Motor neuron (in vitro differentiated cells): Measurements from ENCODE around the gene GARIN5B. TPM values are rescaled to one million over a fixed set of nuclear protein-coding genes. Genes with fewer than 3 reads are reported as not detected.

Source experiments
- ATAC-seq, 8 experiments: fragments of 200-7000 bp; cut with Tn5 transposase; replicated peaks in 6 of 8; 2 replicates each; pipeline ENCODE4 v1.8.0; 2021; ENCODE audit warnings: mild to moderate bottlenecking in 8 of 8, moderate library complexity in 8 of 8
- H3K27ac ChIP-seq, 2 donors: fragments of 250-450 bp; sonication (Bioruptor Pico); 2 replicates each; pipeline ENCODE4 v1.9.0; 2021; ENCODE audit warnings: antibody characterized with exemption in 2 of 2, mild to moderate bottlenecking in 2 of 2, moderate library complexity in 1 of 2
- H3K4me1 ChIP-seq, 2 donors: fragments of 250-450 bp; sonication (Bioruptor Pico); replicated peaks in 1 of 2; 2 replicates each; pipeline ENCODE4 v1.6.1; 2021; ENCODE audit warnings: antibody characterized with exemption in 2 of 2, mild to moderate bottlenecking in 2 of 2, moderate library complexity in 1 of 2
- H3K4me3 ChIP-seq, 5 donors: fragments of 250-450 bp; sonication (Bioruptor Pico); 2 replicates each; pipeline ENCODE4 v1.9.0; 2021; ENCODE audit warnings: antibody characterized with exemption in 5 of 5, mild to moderate bottlenecking in 5 of 5, moderate library complexity in 4 of 5
- WGBS, 10 experiments: fragments of 450-650 bp; shearing (Covaris generic); methylation state at CpG; one replicate each; pipeline ENCODE4 v1.0.0; 2022; 5-methylcytosine and 5-hydroxymethylcytosine counted together
- in situ Hi-C, 9 experiments: fragments of 400-800 bp; cut with MboI; loops; one replicate each; pipeline ENCODE4 v1.15.0; 2021; ENCODE audit warnings: low sequenced_read_pairs in 9 of 9, low pct_unique_long_range_greater_than_20kb in 2 of 9; ENCODE audit not compliant: unreplicated experiment in 9 of 9
- total RNA-seq, 8 experiments: library from RNA; unstranded; fragments of 300-600 nt; gene quantifications; 2 replicates each; pipeline versions ENCODE4 v1.2.3 to v1.2.4, GENCODE V29; 2022

The GARIN5B gene
- total RNA-seq, 8 experiments from 2014 or later: 0.05 to 0.71 (median 0.14) TPM; not detected in 2

DNA sequence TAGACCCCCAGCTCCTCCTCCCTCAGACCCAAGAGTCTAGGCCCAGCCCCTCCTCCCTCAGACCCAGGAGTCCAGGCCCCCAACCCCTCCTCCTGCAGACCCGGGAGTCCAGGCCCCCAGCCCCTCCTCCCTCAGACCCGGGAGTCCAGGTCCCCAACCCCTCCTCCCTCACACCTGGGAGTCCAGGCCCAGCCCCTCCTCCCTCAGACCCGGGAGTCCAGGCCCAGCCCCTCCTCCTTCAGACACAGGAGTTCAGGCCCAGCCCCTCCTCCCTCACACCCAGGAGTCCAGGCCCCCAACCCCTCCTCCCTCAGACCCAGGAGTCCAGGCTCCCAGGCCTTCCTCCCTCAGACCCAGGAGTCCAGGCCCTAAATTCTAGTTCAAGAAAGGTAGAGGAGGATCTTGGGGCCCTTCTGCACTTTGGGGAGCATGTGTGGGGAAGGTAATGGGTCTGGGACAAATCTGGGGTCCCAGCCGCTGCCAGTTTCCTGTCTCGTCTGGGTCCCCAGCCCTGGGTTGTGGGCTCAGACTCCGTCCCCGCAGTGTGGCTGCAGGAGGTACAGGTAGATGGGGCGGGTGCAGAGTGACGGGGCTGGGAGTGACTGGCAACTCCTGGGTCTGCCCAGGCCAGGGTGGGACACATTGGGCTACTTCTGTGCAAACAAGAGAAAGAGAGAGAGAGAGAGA lies 10.4 kb upstream of the GARIN5B start:
- no peak overlapping the region for H3K4me3 ChIP-seq
- H3K4me1 ChIP-seq: peaks cover 34 to 67% of the 10 kb centered on the region in 2 donors
- no peak overlapping the region for H3K27ac ChIP-seq
- ATAC-seq: no peak
- in situ Hi-C loops: no loop called here
- 70 to 100% (median 83%) methylated on average over 1 to 2 of the region's 9 CpGs; no CpG with 5 or more reads in 6 of the 10 experiments for WGBS, 10 experiments

GRCh38 chr19:55372316-55373081 lies 9.4 kb upstream of the GARIN5B start:
- in situ Hi-C loops: no loop called here
- peaks cover 29 to 60% of the 10 kb centered on the region in 2 donors for H3K4me1 ChIP-seq
- H3K4me3 ChIP-seq: no peak overlapping the region
- ATAC-seq: peak in 5 of 8 experiments; percentile 23 to 51 (median 38)
- WGBS, 10 experiments: 36% methylated on average over 6 of the region's 24 CpGs; no CpG with 5 or more reads in 9 of the 10 experiments
- H3K27ac ChIP-seq: no peak overlapping the region

DNA sequence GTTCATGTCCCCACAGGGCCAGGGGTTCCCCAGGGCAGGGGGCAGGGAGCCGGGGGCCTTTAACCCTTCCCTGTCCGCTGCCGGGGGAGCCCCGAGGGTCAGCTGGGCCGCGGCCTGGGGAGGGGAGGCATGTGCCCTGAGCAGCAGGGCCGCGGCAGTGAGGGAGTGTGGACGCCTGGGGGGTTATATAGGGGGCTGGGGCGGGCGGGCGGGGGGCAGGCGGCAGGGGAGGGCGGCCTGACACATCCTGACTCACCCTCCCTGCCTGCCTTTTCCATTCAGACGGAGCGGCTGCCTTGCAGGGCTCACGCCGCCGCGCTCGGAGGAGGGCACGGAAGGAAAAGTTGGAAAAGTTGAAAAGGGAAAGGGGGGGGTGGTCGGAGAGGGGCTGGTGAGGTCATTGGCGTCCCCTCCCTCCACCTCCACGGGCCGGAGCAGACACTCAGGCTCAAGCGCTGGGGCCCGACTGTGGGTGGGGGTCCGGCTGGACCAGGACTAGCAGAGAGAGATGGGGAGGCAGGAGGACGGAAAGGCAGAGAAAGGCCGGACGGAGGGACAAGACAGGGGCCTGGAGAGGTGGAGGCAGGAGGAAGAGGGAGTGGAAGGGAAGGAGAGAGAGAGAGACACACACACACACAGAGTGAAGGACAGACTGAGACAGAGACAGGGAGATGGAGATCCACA lies 7.4 kb upstream of the GARIN5B start, which contains the start of gene IL11:
Gene IL11, minus strand, starts transcription at position 159 of the 684 bp plus-strand sequence. Its CDS starts 153 bp downstream, at position 6.
- in situ Hi-C loops: no loop called here
- H3K4me1 ChIP-seq: peaks cover 17 to 46% of the 10 kb centered on the region in 2 donors
- no CpG with 5 or more reads among the region's 32 CpGs for WGBS, 10 experiments
- peak within 1 kb of the TSS; percentile 14 to 33 (median 28) for H3K4me3 ChIP-seq
- peak in 5 of 8 experiments; percentile 2 to 51 (median 48) for ATAC-seq
- no peak within 1 kb of the TSS for H3K27ac ChIP-seq

DNA sequence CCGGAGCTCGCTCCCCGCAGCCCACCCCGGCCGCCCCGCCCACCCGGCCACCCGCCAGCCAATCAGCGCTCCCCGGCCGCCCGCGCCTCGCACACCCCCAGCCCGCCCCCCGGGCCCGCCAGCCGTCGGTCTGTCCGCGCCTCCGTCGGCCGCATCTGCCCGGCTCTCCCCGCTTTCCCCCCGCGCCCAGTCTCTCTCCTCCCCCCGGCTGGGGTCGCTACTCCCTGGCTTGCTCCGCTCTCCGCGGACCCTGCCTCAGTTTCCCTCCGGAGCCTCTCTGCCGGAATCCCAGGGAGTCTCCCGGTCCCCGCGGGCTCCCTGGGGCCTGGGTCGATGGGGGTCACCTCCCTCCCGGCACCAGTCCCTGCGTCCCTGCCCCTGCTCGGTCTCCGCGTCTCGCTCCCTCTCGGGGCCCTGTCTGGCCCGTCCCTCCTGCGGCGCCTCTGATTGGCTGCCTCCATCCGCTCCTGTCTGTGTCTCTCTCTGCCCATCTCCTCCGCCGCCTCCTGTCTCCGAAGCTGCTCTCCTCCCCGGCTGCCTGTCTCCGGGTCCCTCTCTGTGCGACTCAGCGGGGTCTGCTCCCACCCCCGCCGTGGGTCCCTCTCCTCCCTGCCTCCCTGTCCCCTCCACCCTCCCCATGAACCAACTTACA lies 6.7 kb upstream of the GARIN5B start:
- WGBS, 10 experiments: 0% methylated on average over 2 to 5 of the region's 59 CpGs; no CpG with 5 or more reads in 8 of the 10 experiments
- in situ Hi-C loops: no loop called here

DNA sequence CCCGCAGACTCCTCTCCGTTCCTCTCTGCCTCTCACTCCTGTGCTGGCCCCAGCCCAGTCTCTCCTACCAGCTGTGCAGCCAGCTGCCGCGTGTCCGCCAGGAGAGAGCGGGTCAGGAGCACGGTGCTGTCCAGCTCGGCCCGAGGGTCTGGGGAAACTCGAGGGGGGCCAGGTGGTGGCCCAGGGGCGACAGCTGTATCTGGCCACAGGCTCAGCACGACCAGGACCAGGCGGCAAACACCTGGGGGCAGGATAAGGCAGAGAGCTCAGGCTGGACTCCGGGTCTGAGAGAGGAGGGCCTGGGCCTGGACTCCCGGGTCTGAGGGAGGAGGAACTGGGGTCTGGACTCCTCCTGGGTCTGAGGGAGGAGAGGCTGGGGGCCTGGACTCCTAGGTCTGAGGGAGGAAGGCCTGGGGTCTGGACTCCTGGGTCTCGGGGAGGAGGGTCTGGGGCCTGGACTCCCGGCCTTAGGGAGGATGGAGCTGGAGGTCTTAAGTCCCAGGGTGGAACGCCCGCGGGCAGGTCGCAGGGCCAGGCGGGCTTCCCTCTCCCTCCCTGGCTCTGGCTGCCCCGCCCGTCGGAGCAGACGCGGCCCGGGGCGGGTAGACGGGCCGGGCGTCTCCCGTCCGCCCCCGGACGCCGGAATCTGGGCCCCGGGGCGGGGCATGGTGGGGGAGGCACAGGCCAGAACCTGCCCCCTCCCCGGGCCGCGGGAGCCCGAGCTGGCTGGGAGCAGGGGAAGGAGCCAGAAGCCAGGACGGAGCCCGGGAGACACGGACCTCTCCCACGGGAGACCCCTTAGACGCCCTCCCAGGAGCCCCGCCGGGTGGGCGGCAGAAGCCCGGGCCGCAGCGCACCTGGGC lies 5.9 kb upstream of the GARIN5B start:
- H3K4me1 ChIP-seq: peaks cover 13 to 38% of the 10 kb centered on the region in 2 donors
- ATAC-seq: peak; percentile 1 to 84 (median 22)
- peak overlapping the region; percentile 3 to 33 (median 14) for H3K4me3 ChIP-seq
- WGBS, 10 experiments: 11 to 24% methylated on average over 4 to 10 of the region's 54 CpGs; no CpG with 5 or more reads in 8 of the 10 experiments
- H3K27ac ChIP-seq: no peak overlapping the region
- in situ Hi-C loops: no loop called here

More for the DNA sequence above, 6.7 kb upstream of the GARIN5B start:
- peak; percentile 66 to 87 (median 76) for ATAC-seq
- Histone ChIP-seq H3K4me1 (peaks cover 17 to 46% of the 10 kb centered on the region in 2 donors), H3K4me3 (peak overlapping the region; percentile 14 to 33 (median 28)), H3K27ac (no peak overlapping the region)

- WGBS, 10 experiments: no CpG with 5 or more reads among the region's 16 CpGs
- in situ Hi-C loops: no loop called here
- no peak overlapping the region for H3K27ac ChIP-seq
- ATAC-seq: no peak
- H3K4me3 ChIP-seq: no peak overlapping the region
- H3K4me1 ChIP-seq: peaks cover 13 to 38% of the 10 kb centered on the region in 2 donors
These were observed 5.0 kb upstream of the GARIN5B start for GRCh38 chr19:55368106-55368505.

GRCh38 chr19:55366790-55367189 lies 3.7 kb upstream of the GARIN5B start:
- 80 to 95% (median 90%) methylated on average over 1 to 3 of the region's 3 CpGs; no CpG with 5 or more reads in 7 of the 10 experiments for WGBS, 10 experiments
- Histone ChIP-seq H3K4me3 (no peak overlapping the region), H3K27ac (no peak overlapping the region), H3K4me1 (peaks cover 13 to 38% of the 10 kb centered on the region in 2 donors)
- in situ Hi-C loops: no loop called here
- no peak for ATAC-seq

DNA sequence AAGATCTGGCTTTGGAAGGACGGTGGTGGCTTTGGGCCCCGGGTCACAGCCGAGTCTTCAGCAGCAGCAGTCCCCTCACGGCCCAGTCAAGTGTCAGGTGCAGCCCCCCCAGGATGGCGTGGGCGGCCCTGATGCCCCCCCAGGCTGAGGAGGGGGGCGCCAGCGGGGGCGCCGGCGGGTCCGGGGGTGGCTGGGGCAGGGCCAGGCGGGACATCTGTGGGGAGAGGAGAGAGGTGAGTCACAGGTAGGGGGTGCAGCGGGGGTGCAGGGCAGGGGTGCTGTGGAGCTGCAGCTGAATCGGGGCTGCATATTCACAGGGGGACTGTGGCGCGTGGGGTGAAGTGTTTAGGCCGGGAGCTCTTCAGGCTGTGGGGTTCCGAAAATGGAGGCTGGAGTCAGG lies 2.9 kb upstream of the GARIN5B start:
- peaks cover 13 to 35% of the 10 kb centered on the region in 2 donors for H3K4me1 ChIP-seq
- no CpG with 5 or more reads among the region's 19 CpGs for WGBS, 10 experiments
- no peak overlapping the region for H3K27ac ChIP-seq
- H3K4me3 ChIP-seq: no peak overlapping the region
- no peak for ATAC-seq
- in situ Hi-C loops: no loop called here

DNA sequence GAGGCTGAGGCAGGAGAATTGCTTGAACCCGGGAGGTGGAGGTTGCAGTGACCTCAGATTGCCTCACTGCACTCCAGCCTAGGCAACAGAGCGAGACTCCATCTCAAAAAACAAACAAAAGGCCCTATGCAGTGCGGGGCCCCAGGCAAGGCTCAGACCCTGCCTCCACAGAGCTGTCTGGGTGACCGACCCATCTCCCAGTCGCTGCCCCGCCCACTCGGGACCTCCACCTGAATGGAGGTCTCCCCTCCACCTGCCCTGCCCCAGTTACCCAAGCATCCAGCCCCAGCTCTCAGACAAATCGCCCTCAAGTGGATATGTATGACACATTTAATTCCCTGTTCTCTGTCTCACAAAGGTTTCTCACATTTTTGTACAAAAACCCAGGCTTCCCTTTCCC lies 2.2 kb upstream of the GARIN5B start:
- H3K4me1 ChIP-seq: peaks cover 10 to 29% of the 10 kb centered on the region in 2 donors
- H3K4me3 ChIP-seq: no peak overlapping the region
- ATAC-seq: no peak
- 40 to 90% (median 80%) methylated on average over 1 to 2 of the region's 8 CpGs; no CpG with 5 or more reads in 5 of the 10 experiments for WGBS, 10 experiments
- no peak overlapping the region for H3K27ac ChIP-seq
- in situ Hi-C loops: no loop called here

- H3K4me3 ChIP-seq: no peak overlapping the region
- no peak overlapping the region for H3K27ac ChIP-seq
- in situ Hi-C loops: no loop called here
- peak in 5 of 8 experiments; percentile 2 to 22 (median 16) for ATAC-seq
- 40 to 86% (median 80%) methylated on average over 1 to 11 of the region's 38 CpGs; no CpG with 5 or more reads in 6 of the 10 experiments for WGBS, 10 experiments
- peaks cover 10 to 14% of the 10 kb centered on the region in 2 donors for H3K4me1 ChIP-seq
These were observed 678 bp downstream of the GARIN5B start for GRCh38 chr19:55362174-55362989.

GRCh38 chr19:55360902-55361301 lies 2.2 kb downstream of the GARIN5B start:
- Histone ChIP-seq H3K27ac (no peak overlapping the region), H3K4me1 (peaks cover 10 to 14% of the 10 kb centered on the region in 2 donors), H3K4me3 (no peak overlapping the region)
- WGBS, 10 experiments: 33 to 100% (median 69%) methylated on average over 1 to 3 of the region's 16 CpGs; no CpG with 5 or more reads in 5 of the 10 experiments
- in situ Hi-C loops: no loop called here
- no peak for ATAC-seq
